Activated CD8-positive, alpha-beta T cell treated with anti-CD3 and anti-CD28 coated beads, Interleukin-2, amount 10 ng/mL, durations not matched to agents 7 days and 5 days (primary cell): ENCODE measurements around the gene ZBTB7C. TPM values are rescaled to one million over a fixed set of nuclear protein-coding genes. Genes with fewer than 3 reads are reported as not detected.

ENCODE experiments used
- ATAC-seq: fragments of 150-1000 bp; cut with Tn5 transposase; one replicate; pipeline ENCODE4 v1.10.0; 2021; ENCODE audit warnings: moderate library complexity
- CTCF ChIA-PET: fragments of 350-600 bp; sonication (Branson Sonifier 250); formaldehyde crosslinking; loops from one replicate; lab custom pipeline; 2021; ENCODE audit warnings: antibody characterized with exemption; lab: Charles Lee
- POLR2A ChIA-PET: fragments of 350-600 bp; sonication (Branson Sonifier 250); formaldehyde crosslinking; loops from one replicate; lab custom pipeline; 2021; ENCODE audit warnings: antibody characterized with exemption; lab: Charles Lee
- DNase-seq: peaks from one replicate; pipeline ENCODE4 v3.0.0-alpha.2; 2020
- H3K27ac Mint-ChIP-seq: one replicate; pipeline ENCODE4 v1.8.0; 2021; ENCODE audit warnings: mild to moderate bottlenecking, mixed read lengths
- H3K27me3 Mint-ChIP-seq: one replicate; pipeline ENCODE4 v1.8.0; 2021; ENCODE audit warnings: low read depth, mixed read lengths
- H3K36me3 Mint-ChIP-seq: one replicate; pipeline ENCODE4 v1.8.0; 2021; ENCODE audit warnings: low read depth, mixed read lengths
- H3K4me1 Mint-ChIP-seq: one replicate; pipeline ENCODE4 v1.8.0; 2021; ENCODE audit warnings: low read depth, mixed read lengths
- H3K4me3 Mint-ChIP-seq: one replicate; pipeline ENCODE4 v1.8.0; 2021; ENCODE audit warnings: mild to moderate bottlenecking, mixed read lengths
- H3K9me3 Mint-ChIP-seq: one replicate; pipeline ENCODE4 v1.8.0; 2022; ENCODE audit warnings: mixed read lengths; ENCODE audit not compliant: insufficient read depth
- total RNA-seq, 2 experiments: library from RNA; stranded (reverse); gene quantifications; one replicate each; pipeline ENCODE4 v1.2.3, GENCODE V29; 2021

ZBTB7C gene
- total RNA-seq, 2 experiments from 2014 or later: not detected

DNA sequence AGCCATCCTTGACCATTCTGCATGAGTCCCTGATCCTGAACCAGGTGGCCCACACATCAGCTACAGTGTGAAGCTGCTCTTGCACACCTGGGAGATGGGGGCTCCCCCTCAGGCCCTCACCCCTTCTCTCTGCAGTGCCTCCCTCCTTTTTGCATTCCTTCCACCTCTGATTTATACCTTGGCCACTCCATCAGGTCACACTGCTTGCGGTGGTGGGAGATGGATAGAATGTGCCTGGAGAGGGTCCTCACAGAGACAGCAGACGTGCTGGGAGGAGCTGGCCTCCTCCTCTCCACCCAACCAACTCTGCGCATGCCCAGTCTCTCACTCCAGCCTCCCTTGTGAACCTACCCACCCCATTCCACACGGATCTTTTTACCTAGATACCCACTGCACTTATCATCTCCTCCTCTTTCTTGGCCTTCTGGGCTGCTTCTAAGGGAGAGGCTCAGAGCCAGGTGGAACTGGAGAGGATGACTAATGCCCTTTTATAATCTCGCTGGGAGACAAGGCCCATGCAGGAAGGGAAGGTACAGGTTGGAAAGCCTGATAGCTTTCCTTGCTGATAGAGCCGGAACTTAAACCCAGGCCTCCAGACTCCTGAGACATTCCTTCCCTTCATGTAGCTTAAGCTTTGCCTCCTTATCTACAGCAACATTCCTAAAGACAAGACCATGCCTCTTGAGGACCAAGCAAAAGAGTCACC lies 205.1 kb downstream of the ZBTB7C start:
- no peak for DNase-seq
- ChIA-PET POLR2A (no interaction called here), CTCF (no interaction called here)
- ATAC-seq: no peak
- H3K36me3 Mint-ChIP-seq: no peaks in the 10 kb centered on the region
- no peaks in the 10 kb centered on the region for H3K4me1 Mint-ChIP-seq
- peaks cover 11% of the 10 kb centered on the region for H3K27me3 Mint-ChIP-seq
- H3K27ac Mint-ChIP-seq: no peak overlapping the region
- H3K9me3 Mint-ChIP-seq: no peaks in the 10 kb centered on the region
- H3K4me3 Mint-ChIP-seq: no peak overlapping the region

DNA sequence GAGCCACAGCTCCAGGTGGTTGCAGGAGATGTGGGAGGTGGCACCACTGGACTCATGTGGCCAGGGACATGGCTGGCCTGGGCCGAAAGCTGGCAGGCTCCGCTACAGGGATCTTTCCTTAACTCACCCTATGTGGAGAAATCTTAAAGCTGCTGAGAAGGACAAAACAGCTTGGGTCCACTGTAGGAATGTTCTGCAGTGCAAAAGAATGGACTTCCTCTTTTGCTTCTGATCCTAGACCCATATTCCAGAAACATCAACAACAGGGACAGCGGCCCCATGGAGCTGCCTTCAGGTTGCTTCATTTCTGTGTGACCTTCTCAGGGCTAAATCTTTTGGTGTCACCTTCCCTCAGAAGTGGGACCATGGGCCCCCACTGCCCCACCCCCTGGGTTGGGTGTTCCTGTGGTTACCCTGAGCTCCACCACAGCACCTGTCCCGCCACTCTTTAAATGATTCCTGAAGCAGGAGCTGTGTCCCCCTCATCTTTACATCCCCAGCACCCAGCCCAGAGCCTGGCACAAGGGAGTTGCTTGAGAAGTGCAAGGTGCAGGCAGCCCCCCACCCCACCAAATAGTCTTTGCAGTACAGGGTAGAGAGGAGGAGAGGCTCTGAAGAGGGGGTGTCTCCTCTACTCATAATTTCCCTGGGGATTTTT lies 205.8 kb downstream of the ZBTB7C start:
- ChIA-PET CTCF (no interaction called here), POLR2A (no interaction called here)
- no peak for ATAC-seq
- H3K36me3 Mint-ChIP-seq: no peaks in the 10 kb centered on the region
- no peaks in the 10 kb centered on the region for H3K4me1 Mint-ChIP-seq
- no peak overlapping the region for H3K4me3 Mint-ChIP-seq
- H3K27me3 Mint-ChIP-seq: peaks cover 9% of the 10 kb centered on the region
- no peaks in the 10 kb centered on the region for H3K9me3 Mint-ChIP-seq
- no peak for DNase-seq
- H3K27ac Mint-ChIP-seq: no peak overlapping the region

DNA sequence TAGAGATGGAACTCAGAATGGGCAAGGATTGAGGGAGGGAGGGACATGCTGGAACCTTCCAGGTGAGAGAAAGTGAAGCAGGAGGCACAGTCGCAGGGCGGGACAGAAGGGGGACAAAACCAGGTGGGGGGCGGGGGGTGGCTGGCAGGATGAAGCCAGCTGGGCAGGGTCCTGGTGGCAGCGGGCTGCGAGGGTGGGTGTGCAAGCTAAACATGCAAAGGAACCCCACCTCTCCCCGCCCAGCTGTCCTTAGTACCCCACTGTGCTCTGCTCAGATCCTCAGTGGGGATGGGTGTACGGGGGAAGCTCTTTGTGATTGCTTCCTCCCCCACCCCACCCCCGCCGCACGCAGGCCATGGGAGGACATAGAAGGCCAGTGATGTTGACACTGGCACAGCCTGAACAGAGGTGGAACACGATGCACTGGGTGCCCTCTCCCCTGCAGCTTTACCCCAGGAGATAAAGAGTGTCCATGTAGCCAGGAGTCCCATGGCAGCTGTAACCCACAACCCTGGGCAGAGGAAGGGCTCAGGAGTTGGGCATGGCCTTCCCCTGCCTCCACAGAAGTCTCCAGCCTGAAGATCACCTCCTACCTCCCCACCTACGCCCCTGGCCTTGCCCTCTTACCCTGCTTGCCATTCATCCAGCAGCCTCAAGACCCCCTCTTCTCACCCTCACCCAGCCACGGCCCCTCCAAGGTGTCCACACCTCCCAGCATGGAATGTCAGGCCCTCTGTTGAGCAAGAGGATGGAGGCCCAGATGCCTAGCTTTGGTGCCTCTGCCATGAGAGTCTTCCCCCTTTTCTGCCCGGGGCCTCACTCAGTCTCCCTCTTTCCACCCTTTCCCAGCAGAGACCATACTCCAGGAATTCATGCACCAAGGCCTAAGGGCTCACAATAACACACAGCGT lies 206.6 kb downstream of the ZBTB7C start:
- ChIA-PET CTCF (no interaction called here), POLR2A (no interaction called here)
- H3K27ac Mint-ChIP-seq: no peak overlapping the region
- H3K9me3 Mint-ChIP-seq: no peaks in the 10 kb centered on the region
- no peak overlapping the region for H3K4me3 Mint-ChIP-seq
- ATAC-seq (no peak), DNase-seq (no peak)
- H3K4me1 Mint-ChIP-seq: no peaks in the 10 kb centered on the region
- H3K27me3 Mint-ChIP-seq: peaks cover 10% of the 10 kb centered on the region
- no peaks in the 10 kb centered on the region for H3K36me3 Mint-ChIP-seq

DNA sequence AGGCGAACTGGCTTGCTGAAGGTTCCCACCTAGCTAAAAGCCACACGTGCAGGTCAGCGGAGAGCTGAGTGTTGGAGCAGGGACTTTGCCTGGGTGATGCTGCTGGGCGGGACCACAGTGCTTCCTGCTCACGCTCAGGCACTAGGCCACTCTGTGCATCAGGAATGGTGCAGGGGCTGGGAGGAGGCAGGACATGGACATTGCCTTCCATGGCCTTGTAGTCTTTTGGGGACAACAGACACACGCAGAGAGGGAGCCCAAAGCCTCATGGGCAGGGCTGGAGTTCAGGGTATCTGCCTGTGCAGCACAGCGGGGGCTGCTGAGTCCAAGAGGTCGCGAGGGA lies 207.2 kb downstream of the ZBTB7C start:
- Mint-ChIP-seq H3K9me3 (no peaks in the 10 kb centered on the region), H3K27ac (no peak overlapping the region), H3K4me3 (no peak overlapping the region), H3K27me3 (peaks cover 11% of the 10 kb centered on the region), H3K36me3 (no peaks in the 10 kb centered on the region), H3K4me1 (no peaks in the 10 kb centered on the region)
- ATAC-seq: no peak
- ChIA-PET CTCF (no interaction called here), POLR2A (no interaction called here)
- DNase-seq: no peak

DNA sequence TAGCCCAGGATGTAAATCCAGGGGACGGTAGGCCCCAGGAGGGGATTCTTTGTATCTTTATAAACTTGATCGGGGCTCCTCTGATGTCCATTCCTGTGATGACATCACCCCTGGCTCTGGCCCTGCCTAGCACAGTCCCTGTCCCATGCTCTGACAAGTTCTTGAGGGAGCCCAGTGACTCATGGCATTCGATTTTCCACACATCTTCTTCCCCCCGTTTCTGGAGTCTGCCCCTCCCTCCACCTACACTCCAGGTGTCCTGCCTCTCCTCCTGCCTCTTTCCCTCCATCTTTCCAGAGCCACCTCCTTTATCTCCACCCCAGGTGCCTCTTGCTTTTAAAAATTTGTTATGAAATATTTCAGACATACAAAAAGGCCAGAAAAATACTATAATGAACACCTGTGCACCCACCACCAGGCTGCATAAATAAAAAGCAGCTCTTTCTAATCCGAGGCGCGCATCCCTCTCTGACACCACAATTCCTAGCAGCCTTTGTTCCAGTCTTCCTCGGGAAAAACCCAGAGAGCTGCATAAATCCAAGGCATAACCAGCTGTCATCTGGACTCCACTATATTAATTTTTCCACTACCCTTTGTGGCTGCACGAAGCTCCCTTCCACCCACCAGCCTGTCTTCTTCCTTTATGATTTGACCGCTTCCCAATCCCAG lies 207.7 kb downstream of the ZBTB7C start:
- no peak overlapping the region for H3K4me3 Mint-ChIP-seq
- no peaks in the 10 kb centered on the region for H3K36me3 Mint-ChIP-seq
- H3K27ac Mint-ChIP-seq: no peak overlapping the region
- no peaks in the 10 kb centered on the region for H3K4me1 Mint-ChIP-seq
- ChIA-PET POLR2A (no interaction called here), CTCF (no interaction called here)
- ATAC-seq: no peak
- peaks cover 15% of the 10 kb centered on the region for H3K27me3 Mint-ChIP-seq
- no peaks in the 10 kb centered on the region for H3K9me3 Mint-ChIP-seq
- DNase-seq: no peak

DNA sequence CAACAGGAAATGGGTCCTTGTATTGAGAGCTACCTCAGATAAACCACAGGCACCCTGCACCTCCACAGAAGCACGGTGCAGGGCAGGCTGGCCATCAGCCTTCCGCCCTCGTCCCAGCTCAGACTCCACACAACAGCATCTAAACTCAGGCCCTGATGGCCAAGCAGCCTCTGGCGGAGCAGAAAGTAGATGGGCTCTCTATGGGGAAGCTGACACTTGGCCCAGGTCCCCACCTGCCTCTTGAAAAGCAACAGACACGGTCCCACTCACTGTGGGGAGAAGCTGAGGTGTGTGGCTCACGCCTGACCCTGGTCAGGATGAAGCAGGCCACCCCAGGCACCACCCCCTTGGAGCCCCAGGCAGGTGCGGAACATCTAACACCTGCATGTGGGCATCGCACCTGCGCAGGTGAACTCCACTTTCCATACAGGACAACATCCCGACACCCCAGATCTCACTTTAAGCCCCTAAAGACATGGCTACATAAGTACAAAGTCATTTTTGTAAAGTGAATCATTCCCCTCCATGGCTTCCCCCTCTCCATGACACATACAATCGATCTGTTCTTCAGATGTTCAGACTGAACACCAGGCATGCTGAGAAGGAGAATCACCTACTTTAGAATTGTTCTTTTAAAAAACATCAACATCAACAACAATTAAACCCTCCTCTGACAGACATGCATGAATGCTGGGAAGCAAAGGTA lies 208.4 kb downstream of the ZBTB7C start:
- CTCF ChIA-PET: no interaction called here
- H3K4me1 Mint-ChIP-seq: no peaks in the 10 kb centered on the region

DNA sequence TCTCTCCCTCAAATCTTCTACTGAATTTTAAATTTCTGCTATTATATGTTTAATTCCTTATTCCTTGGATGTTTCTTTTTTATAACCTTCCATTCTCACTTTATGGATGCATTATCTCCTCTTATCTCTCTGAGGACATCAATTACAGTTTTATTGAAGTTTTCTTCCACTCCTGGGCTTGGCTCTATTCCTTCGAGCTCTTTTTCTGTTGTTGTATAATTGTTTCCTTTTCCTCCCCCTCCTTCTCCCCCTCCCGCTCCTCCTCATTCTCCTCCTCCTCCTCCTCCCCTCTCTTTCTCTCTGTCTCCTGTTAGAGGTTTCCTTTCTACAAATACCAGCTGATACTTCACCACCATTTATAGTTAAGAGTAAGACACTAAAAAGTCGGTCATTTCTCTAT lies 209.8 kb downstream of the ZBTB7C start:
- Mint-ChIP-seq H3K4me3 (no peak overlapping the region), H3K4me1 (no peaks in the 10 kb centered on the region), H3K9me3 (no peaks in the 10 kb centered on the region), H3K36me3 (no peaks in the 10 kb centered on the region), H3K27ac (no peak overlapping the region), H3K27me3 (peaks cover 20% of the 10 kb centered on the region)
- POLR2A ChIA-PET: no interaction called here
- CTCF ChIA-PET: no interaction called here
- no peak for DNase-seq
- no peak for ATAC-seq

More for the DNA sequence above, 208.4 kb downstream of the ZBTB7C start:
- peaks cover 20% of the 10 kb centered on the region for H3K27me3 Mint-ChIP-seq
- ATAC-seq: no peak
- H3K4me3 Mint-ChIP-seq: no peak overlapping the region
- POLR2A ChIA-PET: no interaction called here
- H3K27ac Mint-ChIP-seq: no peak overlapping the region
- no peaks in the 10 kb centered on the region for H3K9me3 Mint-ChIP-seq
- DNase-seq: no peak
- no peaks in the 10 kb centered on the region for H3K36me3 Mint-ChIP-seq

DNA sequence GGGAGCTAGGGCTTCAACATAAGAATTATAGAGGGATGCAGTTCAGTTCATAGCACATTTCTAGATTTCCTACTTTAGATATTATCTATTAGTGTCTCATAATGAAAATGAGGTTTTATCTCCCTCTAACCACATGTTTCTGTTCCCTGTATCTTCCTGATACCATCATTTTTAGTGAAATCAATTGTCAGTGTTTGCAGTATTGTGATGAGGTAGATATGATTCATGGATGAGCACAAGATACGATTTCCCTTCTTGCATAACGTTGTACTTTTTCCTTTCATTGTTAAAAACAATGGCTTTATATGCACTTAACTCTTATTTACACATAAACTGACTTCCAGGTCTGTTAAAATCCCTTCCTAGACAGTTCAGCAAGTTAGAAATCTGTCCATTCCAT lies 211.4 kb downstream of the ZBTB7C start:
- Mint-ChIP-seq H3K27ac (no peak overlapping the region), H3K4me3 (no peak overlapping the region), H3K27me3 (peaks cover 20% of the 10 kb centered on the region), H3K36me3 (no peaks in the 10 kb centered on the region), H3K9me3 (no peaks in the 10 kb centered on the region), H3K4me1 (no peaks in the 10 kb centered on the region)
- no peak for ATAC-seq
- no peak for DNase-seq
- CTCF ChIA-PET: no interaction called here
- POLR2A ChIA-PET: no interaction called here

DNA sequence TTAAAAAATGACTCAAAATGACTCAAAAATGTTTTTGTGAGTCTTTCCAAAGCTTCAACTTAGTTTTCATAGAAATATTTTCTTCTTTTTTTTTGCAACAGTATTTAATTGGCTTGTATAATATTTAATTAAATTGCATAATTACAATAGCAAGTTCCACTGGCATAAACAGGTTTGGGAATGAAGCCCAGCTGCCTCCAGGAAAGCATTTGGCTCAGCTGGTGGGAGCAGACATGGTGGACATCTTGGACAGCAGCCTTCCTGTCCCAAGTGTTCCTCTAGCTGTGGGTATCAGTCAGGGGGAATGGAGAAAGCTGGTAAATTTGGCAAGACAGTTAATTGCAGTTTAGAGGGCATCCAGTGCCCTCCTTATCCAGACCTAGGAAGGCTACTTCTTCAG lies 213.4 kb downstream of the ZBTB7C start:
- ATAC-seq: no peak

DNA sequence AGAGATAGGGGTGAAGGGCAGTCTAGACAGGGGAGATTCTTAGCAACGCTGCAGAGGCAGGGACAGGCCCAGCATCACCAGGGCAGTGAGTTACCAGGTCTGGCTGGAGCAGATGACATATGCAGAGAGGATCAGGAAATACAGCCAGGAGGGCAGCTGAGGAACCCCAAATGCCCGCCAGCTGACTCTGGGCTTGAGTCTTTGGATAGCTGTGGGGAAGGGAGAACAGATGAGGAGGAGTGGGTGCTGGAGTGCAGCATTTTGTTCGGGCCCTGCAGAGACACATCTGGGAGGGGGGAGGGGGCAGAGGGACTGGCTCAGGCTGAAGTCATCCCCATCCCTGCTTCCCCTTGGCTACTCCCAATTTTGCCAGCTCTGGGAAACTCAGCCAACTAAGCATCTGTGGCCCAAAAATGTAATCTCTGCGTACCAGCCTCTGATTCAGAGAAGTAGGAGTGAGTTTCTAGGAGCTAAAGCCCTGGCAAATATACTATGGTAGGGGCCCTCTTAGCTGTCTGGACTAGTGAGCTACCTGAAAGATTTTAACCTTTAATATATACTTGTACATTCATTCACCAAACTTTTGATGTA lies 214.5 kb downstream of the ZBTB7C start:
- Mint-ChIP-seq H3K27me3 (peaks cover 21% of the 10 kb centered on the region), H3K9me3 (no peaks in the 10 kb centered on the region), H3K27ac (no peak overlapping the region), H3K4me1 (no peaks in the 10 kb centered on the region), H3K4me3 (no peak overlapping the region), H3K36me3 (no peaks in the 10 kb centered on the region)
- ChIA-PET CTCF (no interaction called here), POLR2A (no interaction called here)
- DNase-seq (no peak), ATAC-seq (no peak)

More for the DNA sequence above, 213.4 kb downstream of the ZBTB7C start:
- Mint-ChIP-seq H3K36me3 (no peaks in the 10 kb centered on the region), H3K4me1 (no peaks in the 10 kb centered on the region), H3K27me3 (peaks cover 21% of the 10 kb centered on the region), H3K4me3 (no peak overlapping the region), H3K27ac (no peak overlapping the region), H3K9me3 (no peaks in the 10 kb centered on the region)
- no peak for DNase-seq
- ChIA-PET CTCF (no interaction called here), POLR2A (no interaction called here)
